HG03097 (cell line): ENCODE measurements around the gene ITGA2.

ENCODE experiments used
- ATAC-seq: cut with Tn5 transposase; IDR thresholded peaks from one replicate; pipeline ENCODE4 v1.9.1; 2021; ENCODE audit not compliant: unreplicated experiment, low FRiP score

ITGA2 gene

GRCh38 chr5:53048248-53048647 lies 59.1 kb downstream of the ITGA2 start:
- ATAC-seq = no peak

GRCh38 chr5:53052499-53052898 lies 63.3 kb downstream of the ITGA2 start:
- ATAC-seq = no peak

GRCh38 chr5:53053364-53053763 lies 64.2 kb downstream of the ITGA2 start:
- ATAC-seq = no peak

- no peak for ATAC-seq
Observed at GRCh38 chr5:53055365-53055764, 66.2 kb downstream of the ITGA2 start.

- ATAC-seq = no peak
Observed at GRCh38 chr5:53059281-53059680, 70.1 kb downstream of the ITGA2 start.

GRCh38 chr5:53063176-53063575 lies 74.0 kb downstream of the ITGA2 start:
- ATAC-seq = no peak

GRCh38 chr5:53063791-53064190 lies 74.6 kb downstream of the ITGA2 start:
- ATAC-seq = no peak

GRCh38 chr5:53066088-53066487 lies 76.9 kb downstream of the ITGA2 start:
- ATAC-seq = no peak

GRCh38 chr5:53067641-53068040 lies 78.5 kb downstream of the ITGA2 start:
- ATAC-seq = no peak

GRCh38 chr5:53068291-53068836 lies 79.2 kb downstream of the ITGA2 start:
- no peak for ATAC-seq

- no peak for ATAC-seq
Observed at GRCh38 chr5:53069626-53070025, 80.5 kb downstream of the ITGA2 start.

- no peak for ATAC-seq
Observed at GRCh38 chr5:53071298-53071697, 82.1 kb downstream of the ITGA2 start.

GRCh38 chr5:53071738-53072137 lies 82.6 kb downstream of the ITGA2 start:
- ATAC-seq = no peak

- no peak for ATAC-seq
Observed at GRCh38 chr5:53073348-53073747, 84.2 kb downstream of the ITGA2 start.

- ATAC-seq = no peak
Observed at GRCh38 chr5:53076014-53076583, 86.9 kb downstream of the ITGA2 start.

- no peak for ATAC-seq
Observed at GRCh38 chr5:53080271-53080670, 91.1 kb downstream of the ITGA2 start.

GRCh38 chr5:53083927-53084326 lies 94.8 kb downstream of the ITGA2 start:
- ATAC-seq = no peak

- ATAC-seq = no peak
Observed at GRCh38 chr5:53084546-53085255, 95.5 kb downstream of the ITGA2 start.

GRCh38 chr5:53087171-53087570 lies 98.0 kb downstream of the ITGA2 start:
- ATAC-seq = no peak

GRCh38 chr5:53087621-53088121 lies 98.5 kb downstream of the ITGA2 start:
- no peak for ATAC-seq

- ATAC-seq = no peak
Observed at GRCh38 chr5:53089481-53089991, 100.4 kb downstream of the ITGA2 start.

GRCh38 chr5:53090229-53090628 lies 101.1 kb downstream of the ITGA2 start:
- ATAC-seq = no peak
